Measurements from ENCODE around the gene DFFB.

DFFB gene

GRCh38 chr1:3931007-3931912 is 74.0 kb downstream of the DFFB start:
- Histone ChIP-seq H3K4me2 (ENCODE audit: low read length) (no peak overlapping the region), H4K12ac (ENCODE audit: low read depth, low read length) (no peak overlapping the region), H3K14ac (ENCODE audit: low read length) (no peak overlapping the region), H3K9me3 (ENCODE audit: insufficient read depth, low read depth, low read length) (peaks cover 13% of the 10 kb centered on the region), H3K18ac (ENCODE audit: low read length) (no peak overlapping the region), H3K4ac (ENCODE audit: low read depth, low read length) (no peak overlapping the region), H3K36me3 (ENCODE audit: control insufficient read depth in 1 of 2, insufficient read depth in 2 of 2, low read length in 2 of 2) (no peaks in the 10 kb centered on the region), H3K9ac (ENCODE audit: low read length) (no peak overlapping the region), H4K8ac (ENCODE audit: low read depth, low read length) (no peak overlapping the region), H2AFZ (ENCODE audit: insufficient read depth, low read length, poor library complexity) (no peak overlapping the region), H3K27me3 (ENCODE audit: insufficient read depth, low read length) (no peaks in the 10 kb centered on the region), H3K27ac (ENCODE audit: low read depth, low read length) (no peak overlapping the region), H4K91ac (ENCODE audit: low read depth, low read length) (no peak overlapping the region), H3K4me1 (ENCODE audit: control insufficient read depth in 1 of 2, insufficient read depth in 2 of 2, low read length in 2 of 2) (no peaks in the 10 kb centered on the region), H2BK120ac (ENCODE audit: insufficient read depth, low read length, poor library complexity) (no peak overlapping the region), H2BK12ac (ENCODE audit: low read length) (no peak overlapping the region), H3K79me1 (ENCODE audit: low read length) (no peaks in the 10 kb centered on the region), H3K23ac (ENCODE audit: low read length) (no peak overlapping the region), H3K79me2 (ENCODE audit: control insufficient read depth, insufficient read depth, low read length, poor library complexity) (no peaks in the 10 kb centered on the region), H2BK5ac (ENCODE audit: low read depth, low read length, poor library complexity) (no peak overlapping the region), H3K4me3 (ENCODE audit: low read depth, low read length) (no peak overlapping the region), H2AK5ac (ENCODE audit: low read length) (no peak overlapping the region)
- no peak for DNase-seq
- no CpG with 5 or more reads among the region's 17 CpGs for WGBS (ENCODE audit: extremely low coverage, insufficient coverage, insufficient read length)

DNA sequence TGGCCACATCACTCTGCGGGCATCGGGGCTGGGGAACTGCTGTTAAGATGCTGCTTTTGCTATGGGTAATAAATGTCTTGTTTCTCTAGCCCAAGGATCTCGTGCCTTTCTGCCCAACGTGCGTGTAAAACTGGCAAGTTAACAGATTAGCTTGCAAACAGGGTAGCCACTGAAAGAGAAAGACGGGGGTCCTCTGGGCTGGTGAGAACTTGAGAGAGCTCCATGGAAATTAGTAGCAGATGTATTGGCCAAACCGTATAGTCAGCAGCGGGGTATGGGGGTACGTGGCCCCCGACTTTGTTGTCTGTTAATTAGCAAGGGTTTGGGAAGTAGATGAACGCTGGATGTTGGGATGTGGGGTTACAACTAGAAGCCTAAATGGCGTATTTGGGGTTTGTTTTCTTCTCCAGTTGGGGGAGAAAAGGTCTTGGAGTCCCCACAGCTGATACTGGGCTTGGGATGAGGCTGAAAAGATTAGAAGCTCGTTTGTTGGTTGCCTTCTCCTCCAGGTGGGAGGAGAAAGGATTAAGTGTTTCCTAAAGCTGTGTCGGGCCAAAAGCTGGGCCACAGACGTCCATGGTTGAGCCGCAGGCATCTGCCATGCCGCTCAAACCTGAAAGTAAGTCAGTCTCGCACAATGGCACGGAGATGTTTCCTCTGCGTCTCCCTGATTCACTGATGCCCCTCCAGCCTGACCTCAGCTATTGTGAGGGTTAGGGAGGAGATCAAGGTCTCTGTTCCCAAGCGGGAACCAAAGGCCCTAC is 75.1 kb downstream of the DFFB start:
- Histone ChIP-seq H3K4me2 (ENCODE audit: low read length) (no peak overlapping the region), H3K23ac (ENCODE audit: low read length) (no peak overlapping the region), H3K79me1 (ENCODE audit: low read length) (no peaks in the 10 kb centered on the region), H3K36me3 (ENCODE audit: control insufficient read depth in 1 of 2, insufficient read depth in 2 of 2, low read length in 2 of 2) (no peaks in the 10 kb centered on the region), H3K14ac (ENCODE audit: low read length) (no peak overlapping the region), H3K27ac (ENCODE audit: low read depth, low read length) (no peak overlapping the region), H3K4me1 (ENCODE audit: control insufficient read depth in 1 of 2, insufficient read depth in 2 of 2, low read length in 2 of 2) (no peaks in the 10 kb centered on the region), H3K27me3 (ENCODE audit: insufficient read depth, low read length) (no peaks in the 10 kb centered on the region), H3K79me2 (ENCODE audit: control insufficient read depth, insufficient read depth, low read length, poor library complexity) (no peaks in the 10 kb centered on the region), H3K9ac (ENCODE audit: low read length) (no peak overlapping the region), H4K91ac (ENCODE audit: low read depth, low read length) (no peak overlapping the region), H3K9me3 (ENCODE audit: insufficient read depth, low read depth, low read length) (peaks cover 13% of the 10 kb centered on the region), H4K12ac (ENCODE audit: low read depth, low read length) (no peak overlapping the region), H2BK120ac (ENCODE audit: insufficient read depth, low read length, poor library complexity) (no peak overlapping the region), H2BK12ac (ENCODE audit: low read length) (no peak overlapping the region), H3K18ac (ENCODE audit: low read length) (no peak overlapping the region), H2BK5ac (ENCODE audit: low read depth, low read length, poor library complexity) (no peak overlapping the region), H3K4me3 (ENCODE audit: low read depth, low read length) (no peak overlapping the region), H4K8ac (ENCODE audit: low read depth, low read length) (no peak overlapping the region), H2AK5ac (ENCODE audit: low read length) (no peak overlapping the region), H2AFZ (ENCODE audit: insufficient read depth, low read length, poor library complexity) (no peak overlapping the region), H3K4ac (ENCODE audit: low read depth, low read length) (no peak overlapping the region)
- DNase-seq = no peak
- WGBS (ENCODE audit: extremely low coverage, insufficient coverage, insufficient read length) = no CpG with 5 or more reads among the region's 21 CpGs
